T-helper 22 cell (primary cell): ENCODE results near the gene CLNK.

Experiments used
- DNase-seq: peaks from one replicate; pipeline ENCODE4 v3.0.0-alpha.2; 2020; ENCODE audit warnings: low read depth

Gene CLNK

DNA sequence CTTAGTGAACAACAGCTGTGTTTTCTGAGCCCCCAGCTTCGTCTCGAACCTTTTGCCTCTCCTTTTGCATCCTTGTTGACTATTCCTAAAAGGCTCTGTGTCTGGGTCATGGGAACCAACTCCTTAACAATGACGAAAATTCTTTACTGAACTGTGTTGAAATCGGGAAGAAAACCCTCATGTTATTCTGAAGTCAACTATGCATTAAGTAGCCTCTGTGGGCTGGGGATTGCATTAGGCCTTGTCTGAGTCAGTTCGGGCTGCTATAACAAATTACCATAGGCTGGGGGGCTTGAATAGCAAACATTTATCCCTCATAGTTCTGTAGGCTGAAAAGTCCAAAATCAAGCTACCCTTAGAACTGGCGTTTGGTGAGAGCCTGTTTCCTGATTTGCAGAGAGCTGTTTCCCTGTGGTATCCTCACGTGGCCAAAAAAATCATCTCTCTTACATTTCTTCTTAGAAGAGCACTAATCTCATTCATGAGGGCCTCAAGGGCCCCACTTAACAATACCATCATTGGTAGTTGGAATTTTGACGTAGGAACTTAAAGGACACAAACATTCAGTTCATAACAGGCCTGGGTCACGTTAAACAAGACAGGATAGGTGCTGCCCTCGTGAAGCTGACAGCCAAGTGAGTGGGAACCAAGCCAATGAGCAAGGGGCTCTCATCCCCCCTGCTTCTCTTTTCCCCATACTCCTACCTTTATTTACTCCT lies 75.9 kb downstream of the CLNK start:
- no peak for DNase-seq

DNA sequence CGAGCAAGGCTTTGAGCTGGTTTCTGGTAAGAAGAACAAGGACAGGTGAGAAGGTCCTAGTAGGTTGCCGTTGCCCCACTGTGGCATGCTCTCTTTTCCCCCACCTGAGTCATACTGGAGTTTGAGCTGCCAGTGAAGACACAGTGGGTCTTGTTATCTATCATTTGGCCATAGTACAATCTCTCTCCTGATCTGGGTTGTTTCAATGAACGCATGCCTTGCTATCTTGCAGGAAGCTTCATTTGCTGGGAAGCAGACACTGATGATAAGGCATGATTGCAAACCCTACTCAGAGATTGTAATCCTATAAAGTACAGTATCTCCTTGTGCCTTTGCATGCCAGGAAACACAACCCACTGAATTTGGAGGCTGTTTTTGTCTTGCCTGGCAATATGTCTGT lies 77.4 kb downstream of the CLNK start:
- no peak for DNase-seq

DNA sequence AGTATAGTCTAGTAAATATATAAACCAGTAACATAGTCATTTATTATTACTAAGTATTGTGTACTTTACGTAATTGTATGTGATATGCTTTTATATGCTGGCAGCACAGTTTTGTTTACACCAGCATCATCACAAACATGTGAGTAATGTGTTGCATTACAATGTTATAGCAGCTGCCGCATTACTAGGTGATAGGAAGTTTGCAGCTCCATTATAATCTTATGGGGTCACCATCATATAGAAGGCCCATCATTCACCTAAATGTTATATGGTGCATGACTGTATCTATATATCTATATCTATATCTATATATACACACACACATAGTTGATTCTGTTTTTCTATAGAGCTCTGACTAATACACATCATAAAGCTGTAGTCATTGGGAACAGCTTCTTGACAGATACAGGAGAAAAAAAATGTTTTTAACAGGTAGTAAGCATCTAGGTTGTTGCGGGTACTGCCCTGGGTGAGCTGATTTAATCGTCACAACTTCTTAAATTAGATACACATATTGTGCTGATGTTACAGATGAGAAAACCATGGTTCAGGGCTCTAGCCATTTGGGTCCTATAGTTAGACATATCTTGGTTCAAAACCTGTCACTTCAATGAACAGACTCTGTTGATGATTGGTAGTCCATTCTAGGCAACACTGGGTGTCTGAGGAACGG lies 77.9 kb downstream of the CLNK start:
- no peak for DNase-seq

DNA sequence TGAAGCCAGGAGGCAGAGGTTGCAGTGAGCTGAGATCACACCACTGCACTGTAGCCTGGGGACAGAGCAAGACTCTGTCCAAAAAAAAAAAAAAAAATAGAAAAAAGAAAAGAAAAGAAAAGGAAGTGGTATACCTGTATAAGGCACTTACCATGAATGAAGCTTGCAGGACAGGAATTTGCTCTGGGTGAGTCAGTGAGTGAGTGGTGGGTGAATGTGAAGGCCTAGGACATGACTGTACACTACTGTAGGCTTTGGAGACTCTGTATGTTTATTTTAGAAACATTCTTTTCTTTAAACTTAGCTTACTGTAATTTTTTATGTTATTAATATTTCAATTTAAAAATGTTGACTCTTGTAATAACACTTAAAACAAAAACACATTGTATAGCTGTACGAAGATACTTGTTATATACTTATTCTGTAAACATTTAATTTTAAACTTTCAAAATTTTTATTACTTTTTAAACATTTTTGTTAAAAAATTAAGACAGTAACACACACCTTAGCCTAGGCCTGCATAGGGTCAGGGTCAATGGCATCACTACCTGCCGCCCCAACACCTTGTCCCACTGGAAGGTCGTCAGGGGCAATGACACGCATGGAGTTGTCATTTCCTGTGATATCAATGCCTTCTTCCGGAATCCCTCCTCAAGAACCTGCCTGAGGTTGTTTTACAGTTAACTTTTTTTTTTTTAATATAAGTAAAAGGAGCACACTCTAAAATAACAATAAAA lies 78.7 kb downstream of the CLNK start:
- DNase-seq, result no peak

DNA sequence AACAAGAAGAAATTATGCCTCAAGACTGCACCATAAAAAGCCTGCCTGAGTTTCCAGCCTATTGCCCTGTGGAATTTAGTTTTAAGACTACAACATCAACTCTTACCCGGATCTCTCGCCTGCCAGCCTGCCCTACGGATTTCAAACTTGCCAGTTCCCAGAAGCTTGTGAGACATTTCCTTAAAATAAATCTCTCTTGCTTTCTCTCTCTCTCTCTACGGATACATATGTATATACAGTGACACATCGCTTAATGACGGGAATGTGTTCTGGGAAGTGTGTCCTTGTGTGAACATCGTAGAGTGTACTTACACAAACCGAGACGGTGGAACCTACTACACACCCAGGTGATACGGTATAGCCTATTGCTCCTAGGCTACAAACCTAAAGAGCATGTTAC lies 79.5 kb downstream of the CLNK start:
- DNase-seq, result no peak

DNA sequence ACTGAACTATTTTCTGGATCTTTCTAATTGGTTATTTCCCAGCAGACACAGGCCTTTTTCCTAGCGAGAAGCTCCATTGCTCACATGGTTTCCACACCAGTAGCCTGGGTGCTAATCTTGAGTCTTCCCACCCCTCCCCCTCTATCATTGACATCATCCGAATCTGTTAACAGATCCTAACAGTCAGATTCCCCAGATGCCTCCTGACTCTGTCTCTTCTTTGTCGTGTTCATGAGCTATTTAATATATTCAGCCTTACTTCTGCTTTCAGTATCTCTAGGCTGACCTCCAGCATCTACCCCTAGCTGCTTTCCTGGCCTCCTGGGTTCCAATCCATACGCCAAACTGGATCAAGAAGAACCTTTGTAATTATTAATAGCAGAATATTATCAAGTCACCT lies 85.0 kb downstream of the CLNK start:
- DNase-seq, result no peak

DNA sequence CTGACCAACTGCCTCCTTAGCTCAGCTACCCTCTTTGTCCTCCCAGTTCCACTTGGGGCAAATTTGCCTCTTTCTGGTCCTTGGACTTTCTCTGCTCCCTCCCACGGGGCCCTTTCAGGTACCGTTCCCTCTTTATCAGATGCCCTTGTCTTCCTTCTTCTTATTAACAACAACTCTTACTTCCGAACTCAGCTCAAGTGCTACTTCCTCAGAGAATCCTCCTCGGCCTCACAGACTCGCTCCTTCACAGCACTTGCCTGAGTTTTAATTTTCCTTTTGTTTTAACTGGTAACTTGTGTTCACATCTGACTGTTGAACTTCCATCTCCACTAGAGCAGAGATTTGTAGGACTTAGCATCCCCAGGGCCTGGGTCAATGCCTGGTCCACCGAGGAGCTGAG lies 85.7 kb downstream of the CLNK start:
- no peak for DNase-seq

DNA sequence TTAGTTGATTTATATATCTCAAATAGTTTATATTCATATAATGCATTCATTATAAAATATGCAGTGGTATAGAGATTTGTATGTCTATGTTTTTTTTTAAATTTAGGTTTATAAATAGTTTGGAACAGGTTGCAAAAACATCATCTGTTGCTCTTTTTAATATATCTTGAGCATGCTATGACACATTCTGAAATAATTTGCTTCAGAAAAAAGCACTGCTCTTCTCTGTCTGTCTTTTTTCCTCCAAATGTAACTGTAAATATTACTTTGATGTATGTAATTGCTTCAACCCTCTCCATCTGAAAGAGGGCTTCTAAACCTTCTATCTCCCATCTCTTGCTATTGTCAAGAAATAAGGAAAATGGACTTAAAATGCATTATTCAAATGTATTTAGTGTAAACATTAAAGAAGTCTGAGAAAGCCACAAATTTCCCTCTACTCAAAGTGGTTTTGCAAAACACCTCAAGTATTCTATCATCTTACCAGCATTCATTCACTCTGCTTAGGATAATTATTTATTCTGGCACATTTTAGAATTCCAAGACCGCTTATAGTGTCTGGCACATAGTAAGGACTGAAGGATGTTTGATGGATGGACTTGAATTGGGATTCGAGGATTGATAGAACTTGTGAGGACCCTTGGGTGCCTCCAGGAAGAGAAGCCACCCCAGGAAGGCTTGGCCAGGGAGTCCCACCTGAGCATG lies 87.8 kb downstream of the CLNK start:
- no peak for DNase-seq

DNA sequence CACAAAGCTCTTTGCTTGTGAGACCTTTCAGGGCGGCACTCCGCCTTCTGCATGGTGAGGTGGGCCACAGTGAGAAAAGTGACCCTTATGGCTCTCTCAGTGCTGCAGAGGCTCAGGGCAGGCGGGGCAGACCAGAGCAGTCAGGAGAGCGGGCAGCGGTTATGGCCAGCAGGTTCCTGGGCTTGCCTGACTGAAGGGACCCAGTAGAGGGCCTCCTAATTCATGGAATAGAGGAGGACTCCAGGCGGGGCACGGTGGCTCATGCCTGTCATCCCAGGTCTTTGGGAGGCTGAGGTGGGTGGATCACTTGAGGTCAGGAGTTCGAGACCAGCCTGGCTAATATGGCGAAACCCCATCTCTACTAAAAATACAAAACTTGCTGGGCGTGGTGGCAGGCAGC lies 91.4 kb downstream of the CLNK start:
- DNase-seq, result no peak

DNA sequence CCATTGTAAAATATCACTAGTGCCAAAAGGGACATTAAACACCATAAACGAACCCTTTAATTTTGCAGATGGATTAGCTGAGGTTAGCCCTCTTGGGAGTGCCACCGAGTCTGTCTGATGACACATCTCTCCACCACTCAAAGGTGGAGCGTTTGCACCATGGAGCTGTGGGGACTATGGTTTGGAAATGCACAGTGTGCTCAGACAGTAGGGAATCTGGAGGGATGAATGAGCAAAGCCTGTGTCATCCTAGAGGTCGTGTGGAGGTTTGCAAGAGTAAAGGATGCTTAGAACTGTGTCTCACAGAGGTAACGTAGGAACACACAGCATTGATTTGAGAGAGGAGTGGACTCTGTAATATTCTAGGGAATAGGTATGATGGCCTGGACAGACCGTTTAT lies 93.7 kb downstream of the CLNK start:
- no peak for DNase-seq

DNA sequence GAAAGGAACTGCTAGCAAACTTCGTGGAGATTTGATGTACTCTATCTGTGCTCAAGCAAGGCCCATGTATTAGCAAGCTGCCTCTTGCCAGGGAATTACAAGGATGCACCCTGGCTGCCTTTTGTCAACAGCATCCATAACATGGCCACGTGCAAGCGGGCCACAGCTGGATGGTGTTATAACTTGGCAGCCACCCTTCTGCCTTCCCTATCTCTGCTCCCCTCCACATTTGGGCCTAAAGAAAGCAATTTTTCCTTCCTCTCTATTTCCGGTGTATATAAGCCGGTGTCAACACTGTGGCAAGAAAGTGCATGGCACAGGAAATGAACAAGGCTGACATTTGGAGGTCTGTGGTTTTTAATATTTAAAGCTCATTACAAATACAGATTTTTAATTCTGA lies 94.8 kb downstream of the CLNK start:
- DNase-seq, result no peak

DNA sequence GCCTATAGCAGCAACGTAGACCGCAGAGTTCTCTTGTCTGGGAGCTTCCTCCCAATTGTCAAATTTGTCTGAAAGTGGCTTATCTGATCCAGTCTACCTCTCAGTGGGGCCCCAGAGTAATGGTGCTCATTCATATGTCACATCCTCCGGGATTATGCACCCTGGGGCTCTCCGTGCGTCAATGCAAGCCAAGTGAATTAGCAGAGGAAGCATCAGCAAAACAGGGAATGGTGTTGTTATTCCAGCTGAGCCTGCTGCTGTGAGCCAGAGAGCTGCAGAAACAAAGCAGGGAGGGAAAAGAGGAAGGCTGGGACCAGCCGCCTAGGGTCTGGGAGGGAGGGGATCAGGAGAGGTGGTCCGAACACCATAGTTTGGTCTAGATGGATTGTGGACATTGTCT lies 95.2 kb downstream of the CLNK start:
- no peak for DNase-seq

DNA sequence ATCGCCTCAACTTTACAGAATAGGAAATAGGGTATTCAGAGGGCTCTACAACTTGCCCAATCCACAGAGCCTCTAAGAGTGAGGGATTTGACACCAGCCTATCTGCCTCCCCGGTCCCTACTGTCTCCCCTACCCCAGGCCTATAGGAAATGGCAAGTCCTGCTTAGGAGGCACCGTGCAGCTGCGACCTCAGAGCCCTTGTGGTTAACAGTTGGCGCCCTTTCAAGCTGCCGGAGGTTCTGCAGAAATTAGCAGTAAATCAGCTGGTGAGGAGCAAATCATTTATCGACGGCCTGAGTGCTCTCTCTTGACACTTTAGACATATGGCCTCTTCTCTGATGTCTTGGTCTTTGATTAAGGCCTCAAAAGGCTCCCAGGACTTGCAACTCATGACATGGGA lies 96.9 kb downstream of the CLNK start:
- DNase-seq, result no peak

DNA sequence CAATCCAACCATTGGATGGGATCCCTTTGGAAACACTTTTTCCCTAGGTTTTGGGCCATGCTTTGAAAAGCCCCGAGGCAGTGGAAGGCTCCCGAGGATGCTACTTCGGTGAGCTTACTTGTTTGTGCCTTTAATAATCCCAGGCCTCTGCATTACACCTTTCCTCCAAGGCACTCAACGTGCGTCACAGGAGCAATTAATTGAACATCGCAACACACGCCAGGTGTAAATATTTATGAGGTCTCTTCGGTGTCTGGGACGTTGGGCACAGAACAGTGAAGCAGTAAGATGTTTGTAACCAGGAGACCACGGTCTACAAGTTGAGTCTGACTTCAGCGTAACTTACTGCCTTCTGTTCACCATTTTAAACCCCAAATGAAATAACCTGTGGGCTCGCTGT lies 97.3 kb downstream of the CLNK start:
- DNase-seq, result no peak

DNA sequence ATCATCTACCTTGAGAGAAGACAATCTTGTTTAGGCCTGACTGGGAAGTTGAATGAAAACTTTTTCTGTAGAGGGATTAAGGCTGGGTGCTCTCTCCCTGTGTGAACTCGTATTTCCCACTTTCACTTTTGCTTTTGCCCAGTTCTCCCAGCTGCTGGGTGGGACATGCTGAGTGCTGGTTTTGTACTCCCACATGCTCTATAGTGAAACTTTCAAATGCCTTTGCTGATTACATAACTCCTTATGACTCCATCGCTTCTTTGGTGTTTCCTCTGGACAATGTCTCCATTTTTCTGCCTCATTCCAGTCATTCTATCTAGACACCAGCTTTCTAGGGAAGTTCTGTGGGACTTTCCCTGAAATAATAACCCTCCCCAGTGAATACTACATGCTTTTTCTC lies 100.5 kb downstream of the CLNK start:
- no peak for DNase-seq

DNA sequence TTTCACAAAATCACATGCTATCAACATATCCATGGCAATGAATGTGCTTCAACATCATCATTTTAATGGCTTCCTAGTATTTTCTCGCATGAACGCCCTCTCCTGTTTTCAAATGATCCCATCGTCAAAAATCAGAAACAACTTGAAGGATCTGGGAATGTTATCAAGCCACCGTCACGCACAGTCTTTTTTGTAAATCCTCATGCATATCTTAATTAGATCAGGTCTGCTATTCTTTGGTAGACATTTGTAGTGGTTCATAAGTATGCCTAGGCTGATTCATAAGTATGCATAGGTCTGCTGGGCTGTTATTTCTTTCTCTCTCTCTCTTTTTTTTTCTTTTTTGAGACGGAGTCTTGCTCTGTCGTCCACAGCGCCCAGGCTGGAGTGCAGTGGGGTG lies 101.6 kb downstream of the CLNK start:
- DNase-seq, result no peak

DNA sequence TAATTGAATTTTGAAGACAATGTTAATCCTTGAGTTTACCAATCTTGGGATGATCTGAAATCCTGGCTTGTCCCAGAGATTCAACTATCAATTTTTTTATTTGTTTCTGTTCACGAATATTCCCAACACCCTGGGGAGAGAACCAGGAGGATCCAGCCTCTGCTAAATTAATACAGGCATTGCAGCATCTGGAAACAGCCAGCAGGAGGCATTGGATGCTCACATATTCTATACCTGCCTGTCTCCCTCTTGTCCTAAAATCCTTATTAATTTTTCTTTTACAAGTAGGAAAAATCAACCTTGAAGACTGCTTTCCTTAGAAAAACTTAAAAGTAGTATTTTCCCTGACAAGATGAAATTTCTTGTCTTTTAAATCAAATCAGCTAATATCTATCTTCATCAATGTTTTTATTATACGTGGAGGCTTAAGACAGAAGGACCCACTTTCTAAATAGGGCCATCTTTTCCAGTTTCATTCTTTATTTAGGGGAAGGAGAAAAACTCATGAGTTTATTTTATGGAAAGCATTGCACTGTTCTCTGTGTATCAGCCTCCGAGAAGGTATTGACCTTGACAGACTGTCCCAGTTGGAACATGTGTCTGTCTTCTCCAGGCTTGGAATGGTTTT lies 102.4 kb downstream of the CLNK start:
- DNase-seq, result no peak

DNA sequence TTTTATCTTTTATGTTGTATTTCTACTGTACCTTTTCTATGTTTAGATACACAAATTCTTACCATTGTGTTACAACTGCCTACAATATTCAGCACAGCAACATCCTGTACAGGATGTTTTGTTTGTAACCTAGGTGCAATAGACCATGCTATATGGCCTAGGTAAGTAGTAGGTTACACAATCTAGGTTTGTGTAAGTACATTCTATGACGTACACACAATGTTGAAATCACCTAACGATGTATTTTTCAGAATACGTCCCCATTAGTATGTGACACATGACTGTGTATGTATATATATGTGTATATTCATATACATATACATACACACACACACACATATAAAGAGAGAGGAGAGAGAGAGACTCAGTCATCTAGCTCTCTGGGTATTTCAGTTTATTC lies 103.5 kb downstream of the CLNK start:
- DNase-seq, result no peak

DNA sequence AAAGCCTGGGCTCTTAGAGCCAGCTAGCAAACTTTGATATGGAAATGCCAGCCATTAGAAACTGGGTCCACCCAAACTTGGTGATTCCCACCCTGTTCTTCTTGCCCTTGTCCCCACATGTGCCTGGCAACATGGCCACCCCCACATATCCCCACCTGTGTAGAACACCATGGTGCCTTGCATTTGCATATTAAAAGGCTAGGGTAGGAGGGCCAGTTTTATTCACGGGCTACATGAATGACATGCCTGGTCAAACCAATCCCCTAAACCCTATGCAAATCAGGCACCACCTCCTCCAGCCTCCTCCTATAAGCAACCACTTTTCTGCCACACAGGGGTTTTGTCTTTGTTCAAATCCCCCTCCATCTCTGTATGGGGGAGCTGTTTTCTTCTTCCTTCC lies 104.9 kb downstream of the CLNK start:
- no peak for DNase-seq

DNA sequence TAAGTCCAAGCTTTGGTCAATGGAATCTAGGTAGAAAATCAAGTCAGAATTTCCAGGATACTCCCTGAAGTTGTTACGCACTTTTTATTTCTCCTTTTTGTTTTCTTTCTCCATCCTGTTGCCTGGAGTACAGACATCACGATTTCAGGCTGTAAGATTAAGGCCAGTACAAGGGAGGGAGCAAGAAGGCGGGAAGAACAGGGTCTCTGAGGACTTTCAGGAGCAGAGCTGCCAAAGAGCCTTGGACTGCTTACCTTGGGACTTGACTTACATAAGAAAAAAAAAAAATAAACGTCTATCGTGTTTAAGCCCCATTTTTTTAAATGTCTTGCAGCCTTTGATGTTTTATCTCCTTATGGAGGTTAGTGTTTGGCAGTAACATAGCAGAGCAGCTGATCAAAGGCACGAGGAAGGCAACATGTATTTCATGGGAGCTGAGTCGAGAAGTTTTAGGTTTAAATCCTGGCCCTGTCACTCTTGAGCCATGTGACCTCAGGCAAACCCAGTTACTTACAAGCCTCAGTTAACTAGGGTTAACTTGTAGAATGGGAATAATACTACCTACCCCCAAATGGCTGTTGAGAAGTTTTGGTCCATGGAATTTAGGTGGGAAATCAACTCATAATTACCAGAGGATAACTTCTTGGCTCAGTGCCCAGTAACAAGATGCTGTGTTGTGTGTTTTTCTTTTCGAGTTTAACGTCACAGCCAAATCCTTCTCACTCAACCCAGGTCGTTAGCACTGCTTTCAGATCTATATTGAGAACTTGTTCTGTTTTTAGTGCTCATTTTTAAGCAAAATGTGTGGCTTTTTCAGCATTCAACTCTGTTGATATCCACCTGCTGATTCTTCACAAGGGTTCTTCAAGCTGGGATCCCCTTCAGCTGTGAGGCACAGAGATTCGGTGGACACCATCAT lies 106.8 kb downstream of the CLNK start:
- DNase-seq, result no peak

DNA sequence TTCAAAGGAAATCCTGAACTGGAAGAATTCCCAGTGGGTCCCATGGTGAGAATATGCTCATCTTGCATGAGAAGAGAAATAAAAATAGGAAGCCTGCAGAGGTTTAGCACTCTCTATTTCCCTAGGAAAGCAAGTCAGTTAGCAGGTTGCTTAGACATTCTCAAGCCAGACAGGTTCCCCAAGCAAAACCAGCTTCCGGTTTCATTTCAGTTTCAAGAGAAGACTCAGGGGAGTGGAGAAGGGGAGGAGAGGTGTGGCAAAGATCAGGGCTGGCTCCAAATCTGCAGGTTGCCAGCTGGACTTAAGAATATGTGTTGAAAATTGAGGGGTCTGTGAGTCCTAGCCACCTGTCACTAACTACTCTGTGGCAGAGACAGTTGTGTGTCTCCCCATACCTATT lies 107.5 kb downstream of the CLNK start:
- DNase-seq, result no peak
